ENCODE data around the gene TLK2.

TLK2 gene

DNA sequence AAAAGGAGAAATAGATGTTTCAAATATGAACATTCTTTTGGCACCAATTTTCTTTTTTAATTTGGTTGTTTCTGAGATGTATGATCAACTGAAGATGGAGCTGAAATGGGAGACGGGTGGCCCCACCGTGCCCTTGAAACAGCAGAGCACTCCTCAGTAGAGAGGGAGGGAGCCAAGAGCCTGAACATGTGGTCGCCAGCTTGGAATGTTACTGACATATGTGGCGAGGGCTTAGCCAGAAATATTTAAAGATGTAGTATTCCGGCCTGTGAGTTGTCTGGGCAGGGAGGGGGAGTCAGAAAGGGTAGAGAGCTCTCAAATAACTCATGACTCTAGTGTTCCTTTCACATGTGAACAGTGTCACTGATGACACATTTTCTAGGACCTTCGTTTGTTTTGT is 135.5 kb downstream of the TLK2 start:
- Histone ChIP-seq H3K4me1 (peaks cover 0 to 66% (median 33%) of the 10 kb centered on the region in 10 experiments; a peak in 14 of 20 replicates), H3K36me3 (peaks cover 47 to 92% (median 72%) of the 10 kb centered on the region in 11 experiments), H3K4me3 (no peak overlapping the region), H4K20me1 (peaks cover 0 to 18% (median 4%) of the 10 kb centered on the region in 11 experiments; a peak in 7 of 22 replicates), H3K27me3 (no peaks in the 10 kb centered on the region), H3K9ac (no peak overlapping the region), H3K27ac (no peak overlapping the region), H3K9me3 (replicated peaks in 1 of 11) (no peaks in the 10 kb centered on the region), H3K4me2 (no peak overlapping the region; a peak in 1 of 22 replicates)
- TF ChIP-seq Cebpa-rat (IDR thresholded peaks at IDR 0.05): no peak

DNA sequence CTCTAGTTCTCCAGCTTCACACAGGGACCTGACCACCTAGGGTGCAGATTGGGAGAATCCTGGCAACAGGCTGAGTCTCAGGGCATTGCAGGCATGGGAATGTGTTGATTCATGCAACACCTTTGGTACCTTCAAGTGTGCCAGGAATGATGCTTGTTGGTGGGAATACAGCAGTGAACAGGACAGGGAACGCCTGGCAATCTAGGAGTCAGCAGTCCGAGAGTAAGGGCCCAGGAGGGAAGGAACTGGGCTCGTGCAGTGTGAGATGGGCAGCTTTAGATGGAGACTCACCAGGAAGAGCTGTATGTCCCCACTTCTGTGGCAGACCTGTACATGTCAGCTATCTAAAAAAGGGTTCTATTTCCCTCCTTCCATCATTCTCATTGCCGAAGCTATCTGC is 136.9 kb downstream of the TLK2 start:
- H3K27ac ChIP-seq: no peak overlapping the region
- H3K36me3 ChIP-seq: peaks cover 34 to 79% (median 59%) of the 10 kb centered on the region in 11 experiments
- no peak for TF ChIP-seq Cebpa-rat (IDR thresholded peaks at IDR 0.05)
- no peaks in the 10 kb centered on the region for H3K9me3 ChIP-seq (replicated peaks in 1 of 11)
- H3K4me3 ChIP-seq: no peak overlapping the region
- H4K20me1 ChIP-seq: peaks cover 0 to 23% (median 5%) of the 10 kb centered on the region in 11 experiments; a peak in 8 of 22 replicates
- H3K4me2 ChIP-seq: no peak overlapping the region
- H3K27me3 ChIP-seq: no peaks in the 10 kb centered on the region
- H3K4me1 ChIP-seq: peaks cover 0 to 53% (median 29%) of the 10 kb centered on the region in 10 experiments; a peak in 14 of 20 replicates
- H3K9ac ChIP-seq: no peak overlapping the region

DNA sequence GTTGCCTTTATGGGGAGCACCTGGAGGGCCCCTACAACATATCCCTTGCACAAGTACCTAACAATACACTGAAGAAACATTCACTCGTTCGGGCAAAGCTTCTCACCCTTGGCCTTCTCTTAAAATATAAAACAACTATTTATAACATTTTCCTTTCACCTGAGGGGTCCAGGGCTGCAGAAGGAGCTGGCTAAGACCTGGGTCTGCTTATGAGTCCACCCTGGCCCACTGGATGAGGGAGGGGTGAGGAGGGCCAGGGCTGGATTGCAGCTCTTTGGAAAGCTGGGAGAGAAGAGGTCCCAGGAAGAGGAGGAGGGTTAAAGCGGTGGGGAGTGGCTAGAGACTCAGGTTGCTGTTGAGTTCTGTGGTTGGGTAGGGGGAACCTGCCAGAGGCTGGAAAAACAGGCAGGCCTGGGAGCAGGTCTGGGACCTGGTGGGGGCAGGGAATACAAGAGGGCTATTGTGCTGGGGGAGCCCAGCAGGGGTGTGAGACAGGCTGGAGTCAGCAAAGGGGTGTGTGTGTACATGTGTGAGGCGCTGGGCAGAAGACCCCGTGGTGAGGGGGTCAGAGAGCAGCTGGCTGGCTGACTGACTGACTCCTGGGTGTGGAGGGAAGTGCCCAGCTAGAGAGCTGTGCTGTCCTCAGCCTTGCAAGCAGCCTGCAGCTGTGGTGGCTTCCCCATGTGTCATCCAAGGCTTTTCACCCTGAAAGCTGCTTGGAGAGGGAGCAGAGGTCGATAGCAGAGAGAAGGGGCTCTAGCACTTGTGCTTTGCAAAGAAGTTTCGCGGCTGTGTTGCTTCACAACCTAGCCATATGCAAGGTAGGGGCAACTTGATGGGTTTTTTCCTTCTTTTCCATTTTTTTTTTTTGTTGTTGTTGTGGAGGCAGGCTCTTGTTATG is 138.6 kb downstream of the TLK2 start:
- peak overlapping the region in 3 of 11 experiments; percentile 12 to 41 (median 22); a peak in 2 of 22 replicates for H3K4me2 ChIP-seq
- TF ChIP-seq Cebpa-rat (IDR thresholded peaks at IDR 0.05): no peak
- peaks cover 31 to 64% (median 42%) of the 10 kb centered on the region in 11 experiments for H3K36me3 ChIP-seq
- no peak overlapping the region for H3K4me3 ChIP-seq
- H3K27ac ChIP-seq: peak overlapping the region in 3 of 11 experiments; percentile 23 to 36 (median 28); a peak in 4 of 22 replicates
- peak overlapping the region in 1 of 11 experiments; percentile 35; a peak in 1 of 22 replicates for H3K9ac ChIP-seq
- peaks cover 0 to 23% (median 5%) of the 10 kb centered on the region in 11 experiments; a peak in 8 of 22 replicates for H4K20me1 ChIP-seq
- no peaks in the 10 kb centered on the region for H3K27me3 ChIP-seq
- no peaks in the 10 kb centered on the region for H3K9me3 ChIP-seq (replicated peaks in 1 of 11)
- peaks cover 0 to 46% (median 17%) of the 10 kb centered on the region in 10 experiments; a peak in 13 of 20 replicates for H3K4me1 ChIP-seq

DNA sequence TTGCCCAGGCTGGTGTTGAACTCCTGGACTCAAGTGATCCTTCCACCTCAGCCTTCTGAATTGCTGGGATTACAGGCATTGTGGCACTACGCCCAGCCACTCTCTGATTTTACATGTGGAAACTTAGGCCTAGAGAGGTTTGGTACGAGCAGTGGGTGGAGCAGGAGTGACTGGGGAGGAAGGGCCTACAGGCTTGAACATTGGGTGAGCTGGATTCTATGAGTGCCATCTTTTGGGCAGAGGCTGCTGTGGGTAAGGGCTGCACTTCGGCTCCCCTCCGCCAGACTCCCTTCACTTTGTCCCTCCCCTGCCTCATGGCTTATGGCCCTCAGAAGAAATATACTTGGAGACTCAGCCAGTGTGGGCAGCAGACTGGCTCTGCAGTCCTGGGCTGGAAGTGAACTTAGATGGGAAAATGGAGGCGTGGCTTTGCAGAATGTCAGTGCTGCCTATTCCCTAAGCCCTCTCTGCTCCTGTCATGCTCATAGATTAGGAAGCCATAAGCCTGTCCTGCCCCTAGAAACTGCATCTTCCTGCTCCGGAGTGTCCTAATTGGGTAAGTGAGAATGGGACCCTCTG is 139.4 kb downstream of the TLK2 start:
- Histone ChIP-seq H3K27me3 (no peaks in the 10 kb centered on the region), H3K4me2 (peak overlapping the region in 3 of 11 experiments; percentile 12 to 41 (median 18); a peak in 2 of 22 replicates), H3K9ac (peak overlapping the region in 1 of 11 experiments; percentile 35; a peak in 1 of 22 replicates), H3K36me3 (peaks cover 31 to 56% (median 36%) of the 10 kb centered on the region in 11 experiments), H4K20me1 (peaks cover 0 to 23% (median 5%) of the 10 kb centered on the region in 11 experiments; a peak in 8 of 22 replicates), H3K27ac (0 out of 22 replicates have a peak overlapping the region, but pooled peaks of 2 of the 11 experiments have one; percentile 17 to 36), H3K4me1 (peaks cover 0 to 40% (median 14%) of the 10 kb centered on the region in 10 experiments; a peak in 12 of 20 replicates), H3K4me3 (no peak overlapping the region), H3K9me3 (replicated peaks in 1 of 11) (no peaks in the 10 kb centered on the region)
- TF ChIP-seq Cebpa-rat (IDR thresholded peaks at IDR 0.05): no peak

DNA sequence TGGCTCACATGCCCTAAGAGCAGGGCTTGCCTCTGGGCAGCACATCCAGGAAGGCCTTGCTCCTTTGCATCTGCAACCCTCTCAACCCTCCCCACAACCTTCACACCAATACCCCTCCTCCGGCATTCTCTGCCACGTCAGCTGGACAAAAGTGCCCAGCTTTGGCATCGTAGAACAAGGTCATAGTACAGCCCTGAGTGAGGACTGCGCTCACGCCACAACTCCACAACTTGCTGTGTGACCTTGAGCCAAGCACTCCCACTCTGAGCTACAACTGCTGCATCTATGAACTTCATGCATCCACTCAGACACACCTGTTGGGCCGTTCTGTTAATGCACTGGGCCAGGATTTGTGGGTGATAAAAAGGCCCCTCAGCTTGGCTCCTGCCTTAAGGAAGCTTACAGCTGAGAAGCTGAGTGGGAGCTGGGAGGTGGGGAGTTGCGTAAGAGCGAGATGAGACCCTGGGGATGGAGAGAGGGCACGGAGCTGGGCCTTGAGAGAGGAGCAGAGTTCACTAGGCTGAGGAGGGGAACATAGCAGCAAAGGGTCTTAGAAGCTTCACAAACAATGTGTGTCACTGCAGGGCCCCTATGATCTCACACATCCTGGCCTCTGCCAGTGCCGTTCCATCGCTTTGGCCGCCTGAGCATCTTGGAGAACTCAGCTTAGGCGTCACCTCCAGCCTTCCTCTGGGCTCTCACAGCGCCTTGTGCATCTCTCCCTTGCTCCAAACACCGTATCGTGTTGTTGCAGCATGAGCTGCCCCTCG is 140.2 kb downstream of the TLK2 start:
- Histone ChIP-seq H3K9me3 (replicated peaks in 1 of 11) (no peaks in the 10 kb centered on the region), H3K9ac (peak overlapping the region in 1 of 11 experiments; percentile 21; a peak in 1 of 22 replicates), H3K36me3 (peaks cover 25 to 48% (median 30%) of the 10 kb centered on the region in 11 experiments), H3K27me3 (no peaks in the 10 kb centered on the region), H3K4me3 (no peak overlapping the region), H3K4me2 (peak overlapping the region in 2 of 11 experiments; percentile 15 to 18; a peak in 1 of 22 replicates), H3K27ac (peak overlapping the region in 2 of 11 experiments; percentile 11 to 36; a peak in 1 of 22 replicates), H4K20me1 (peaks cover 0 to 23% (median 5%) of the 10 kb centered on the region in 11 experiments; a peak in 8 of 22 replicates), H3K4me1 (peaks cover 0 to 31% (median 13%) of the 10 kb centered on the region in 10 experiments; a peak in 12 of 20 replicates)
- peak in 4 of 11 experiments; percentile 14 to 55 (median 17); a peak in 4 of 22 replicates for TF ChIP-seq Cebpa-rat (IDR thresholded peaks at IDR 0.05)

DNA sequence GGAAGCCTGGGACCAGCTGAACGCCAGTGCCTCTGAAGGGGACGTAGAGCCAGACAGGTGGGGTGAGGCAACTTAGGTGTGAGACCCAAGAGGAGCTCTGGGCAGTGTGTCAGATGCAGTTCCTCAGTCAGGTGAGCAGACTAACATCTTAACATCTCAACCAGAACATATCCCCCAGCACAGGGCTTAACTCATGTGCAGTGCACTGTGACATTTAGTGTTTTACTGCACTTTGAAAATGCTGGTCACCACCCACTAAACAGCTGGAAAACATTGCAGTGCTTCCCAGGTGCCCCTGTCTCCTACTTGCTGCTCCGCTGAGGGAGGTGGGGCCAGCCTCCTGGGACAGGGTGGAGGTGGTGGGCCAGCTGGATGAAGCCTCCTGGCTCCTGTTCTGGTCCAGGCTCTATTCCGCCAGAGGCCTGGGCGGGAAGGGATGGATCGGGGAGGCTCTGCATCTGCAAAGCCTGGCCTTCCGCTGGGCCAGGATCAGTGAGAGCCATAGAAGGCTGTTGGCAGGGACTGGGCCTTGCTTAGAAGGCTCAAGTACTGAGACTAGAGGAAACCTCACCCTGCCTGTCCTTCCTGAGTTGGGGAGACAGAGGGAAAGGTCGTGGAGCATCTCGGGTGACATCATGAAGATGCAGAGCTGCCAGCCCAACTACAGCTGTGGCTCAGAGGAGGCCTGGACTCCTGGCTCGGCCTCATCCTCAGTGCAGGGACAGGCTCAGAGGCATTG is 141.0 kb downstream of the TLK2 start:
- Histone ChIP-seq H3K4me3 (no peak overlapping the region), H4K20me1 (peaks cover 0 to 23% (median 5%) of the 10 kb centered on the region in 11 experiments; a peak in 8 of 22 replicates), H3K36me3 (peaks cover 17 to 40% (median 22%) of the 10 kb centered on the region in 11 experiments), H3K27ac (peak overlapping the region in 1 of 11 experiments; percentile 18; a peak in 2 of 22 replicates), H3K9ac (no peak overlapping the region; a peak in 2 of 22 replicates), H3K4me2 (no peak overlapping the region), H3K27me3 (no peaks in the 10 kb centered on the region), H3K9me3 (replicated peaks in 1 of 11) (no peaks in the 10 kb centered on the region), H3K4me1 (peaks cover 0 to 33% (median 13%) of the 10 kb centered on the region in 10 experiments; a peak in 12 of 20 replicates)
- TF ChIP-seq Cebpa-rat (IDR thresholded peaks at IDR 0.05): no peak

DNA sequence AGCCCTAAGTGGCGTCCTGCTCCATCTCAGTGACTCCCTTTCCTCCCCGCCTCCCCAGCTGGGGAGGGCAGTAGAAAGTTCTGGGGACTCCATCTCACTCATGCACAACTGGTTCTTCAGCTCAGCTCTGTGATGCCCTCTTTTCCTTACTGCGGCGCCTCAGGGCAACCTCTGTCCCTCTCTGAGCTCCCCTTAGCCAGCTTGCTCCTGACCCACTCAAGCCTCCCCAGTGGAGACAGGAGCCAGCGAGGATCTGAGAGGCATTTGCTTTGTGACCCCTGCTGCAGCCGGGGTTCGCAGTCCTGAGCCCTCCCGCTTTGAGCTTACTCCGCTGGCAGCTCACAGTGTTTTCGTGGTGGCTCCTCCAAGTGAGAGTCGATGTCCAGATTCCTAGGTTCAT is 142.6 kb downstream of the TLK2 start:
- Histone ChIP-seq H3K4me3 (no peak overlapping the region), H3K4me2 (no peak overlapping the region; a peak in 1 of 22 replicates), H3K27ac (no peak overlapping the region), H3K4me1 (peaks cover 15 to 49% (median 28%) of the 10 kb centered on the region in 10 experiments), H3K9me3 (replicated peaks in 1 of 11) (no peaks in the 10 kb centered on the region), H3K27me3 (no peaks in the 10 kb centered on the region), H4K20me1 (peaks cover 0 to 23% (median 5%) of the 10 kb centered on the region in 11 experiments; a peak in 8 of 22 replicates), H3K9ac (no peak overlapping the region), H3K36me3 (peaks cover under 1 to 24% (median 6%) of the 10 kb centered on the region in 11 experiments; a peak in 20 of 22 replicates)
- no peak for TF ChIP-seq Cebpa-rat (IDR thresholded peaks at IDR 0.05)

Data from BLaER1 treated with 17β-estradiol and CSF1 and Interleukin-3, amounts not matched to agents 10 nM and 100 nM (cell line).